ENCODE results near the gene ZDHHC8.

The ZDHHC8 gene

GRCh38 chr22:20180245-20180630 is 48.6 kb downstream of the ZDHHC8 start:
- no peak overlapping the region for H3K4me3 ChIP-seq (ENCODE audit: low read depth in 1 of 2, low read length in 1 of 2)
- no peaks in the 10 kb centered on the region for H3K9me3 ChIP-seq
- H3K27ac ChIP-seq, result no peak overlapping the region
- no peaks in the 10 kb centered on the region for H3K36me3 ChIP-seq
- no peak for TF ChIP-seq CTCF (IDR thresholded peaks at IDR 0.05)
- H3K27me3 ChIP-seq, result no peaks in the 10 kb centered on the region
- no peaks in the 10 kb centered on the region for H3K4me1 ChIP-seq (ENCODE audit: control insufficient read depth in 1 of 2, insufficient read depth in 1 of 2, low read depth in 1 of 2, low read length in 1 of 2)

GRCh38 chr22:20180640-20181039 is 49.0 kb downstream of the ZDHHC8 start:
- no peak for TF ChIP-seq CTCF (IDR thresholded peaks at IDR 0.05)
- Histone ChIP-seq H3K27ac (no peak overlapping the region), H3K27me3 (no peaks in the 10 kb centered on the region), H3K4me1 (ENCODE audit: control insufficient read depth in 1 of 2, insufficient read depth in 1 of 2, low read depth in 1 of 2, low read length in 1 of 2) (no peaks in the 10 kb centered on the region), H3K4me3 (ENCODE audit: low read depth in 1 of 2, low read length in 1 of 2) (no peak overlapping the region), H3K36me3 (no peaks in the 10 kb centered on the region), H3K9me3 (no peaks in the 10 kb centered on the region)

- H3K27ac ChIP-seq, result no peak overlapping the region
- H3K4me3 ChIP-seq (ENCODE audit: low read depth in 1 of 2, low read length in 1 of 2), result no peak overlapping the region
- H3K4me1 ChIP-seq (ENCODE audit: control insufficient read depth in 1 of 2, insufficient read depth in 1 of 2, low read depth in 1 of 2, low read length in 1 of 2), result no peaks in the 10 kb centered on the region
- H3K36me3 ChIP-seq, result no peaks in the 10 kb centered on the region
- H3K9me3 ChIP-seq, result no peaks in the 10 kb centered on the region
- TF ChIP-seq CTCF (IDR thresholded peaks at IDR 0.05), result no peak
- H3K27me3 ChIP-seq, result no peaks in the 10 kb centered on the region
Measured at GRCh38 chr22:20181194-20181883, 49.7 kb downstream of the ZDHHC8 start.

GRCh38 chr22:20181884-20182236 is 50.3 kb downstream of the ZDHHC8 start:
- Histone ChIP-seq H3K36me3 (no peaks in the 10 kb centered on the region), H3K4me3 (ENCODE audit: low read depth in 1 of 2, low read length in 1 of 2) (no peak overlapping the region), H3K27ac (no peak overlapping the region), H3K27me3 (no peaks in the 10 kb centered on the region), H3K4me1 (ENCODE audit: control insufficient read depth in 1 of 2, insufficient read depth in 1 of 2, low read depth in 1 of 2, low read length in 1 of 2) (no peaks in the 10 kb centered on the region), H3K9me3 (no peaks in the 10 kb centered on the region)
- TF ChIP-seq CTCF (IDR thresholded peaks at IDR 0.05), result no peak

GRCh38 chr22:20182365-20182764 is 50.8 kb downstream of the ZDHHC8 start:
- Histone ChIP-seq H3K9me3 (no peaks in the 10 kb centered on the region), H3K36me3 (no peaks in the 10 kb centered on the region), H3K27me3 (no peaks in the 10 kb centered on the region), H3K27ac (no peak overlapping the region), H3K4me3 (ENCODE audit: low read depth in 1 of 2, low read length in 1 of 2) (no peak overlapping the region), H3K4me1 (ENCODE audit: control insufficient read depth in 1 of 2, insufficient read depth in 1 of 2, low read depth in 1 of 2, low read length in 1 of 2) (no peaks in the 10 kb centered on the region)
- TF ChIP-seq CTCF (IDR thresholded peaks at IDR 0.05), result no peak

GRCh38 chr22:20183101-20183500 is 51.5 kb downstream of the ZDHHC8 start:
- no peaks in the 10 kb centered on the region for H3K36me3 ChIP-seq
- H3K27me3 ChIP-seq, result no peaks in the 10 kb centered on the region
- H3K27ac ChIP-seq, result no peak overlapping the region
- H3K4me1 ChIP-seq (ENCODE audit: control insufficient read depth in 1 of 2, insufficient read depth in 1 of 2, low read depth in 1 of 2, low read length in 1 of 2), result no peaks in the 10 kb centered on the region
- no peaks in the 10 kb centered on the region for H3K9me3 ChIP-seq
- TF ChIP-seq CTCF (IDR thresholded peaks at IDR 0.05), result no peak
- no peak overlapping the region for H3K4me3 ChIP-seq (ENCODE audit: low read depth in 1 of 2, low read length in 1 of 2)
